NCI-H2171 treated with DMSO at 0.1 percent for 48 hours (cell line): Measurements from ENCODE around the gene PLXNA4.
"Not testable (repeated sequence)": the region's sequence is repeated elsewhere in the genome, so short reads cannot be mapped to it uniquely, and the experiment has no call there.

ENCODE experiments used
- DNase-seq: peaks from one replicate; lab custom pipeline; 2025; lab: John Stamatoyannopoulos, UW

The PLXNA4 gene

GRCh38 chr7:132416395-132416794 is 159.9 kb downstream of the PLXNA4 start:
- no peak for DNase-seq

DNA sequence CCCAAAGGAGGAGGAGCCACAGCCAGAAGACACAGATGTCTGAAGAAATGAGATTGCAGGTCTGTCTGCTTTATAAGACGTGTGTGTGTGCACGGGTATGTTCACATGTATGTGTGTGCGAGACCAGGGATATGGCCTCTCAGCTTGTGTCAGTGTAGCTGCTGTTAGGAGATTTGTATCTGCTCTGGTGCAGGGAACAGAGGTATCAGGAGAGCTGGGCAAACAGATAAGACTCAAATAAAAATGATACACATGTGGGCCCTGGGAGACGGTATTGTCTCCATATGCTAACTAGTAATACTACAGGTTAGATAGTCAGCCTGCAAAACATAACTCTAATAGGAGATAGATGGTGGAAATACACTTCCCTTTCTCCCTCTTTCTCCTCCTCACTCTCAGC is 161.0 kb downstream of the PLXNA4 start:
- no peak for DNase-seq

DNA sequence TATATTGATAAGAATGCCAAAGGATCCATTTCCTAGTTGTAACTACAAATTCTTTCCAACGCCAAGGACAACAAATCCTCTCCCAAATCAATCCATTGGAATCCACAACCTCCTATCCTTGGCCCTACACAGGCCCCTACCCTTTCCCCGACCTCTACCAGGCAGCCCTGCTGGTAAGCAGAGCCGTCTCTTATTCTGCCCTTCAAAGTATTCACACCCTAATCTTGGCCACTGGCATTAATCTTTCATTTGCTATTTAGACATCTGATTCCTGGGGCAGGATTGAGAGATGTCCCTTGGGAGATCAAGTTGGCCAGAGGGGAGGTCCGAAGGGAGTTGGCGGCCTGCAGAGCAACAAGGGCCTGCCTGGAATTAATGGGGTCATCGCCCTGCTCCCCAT is 161.4 kb downstream of the PLXNA4 start:
- DNase-seq: no peak

- DNase-seq: peak; percentile 91
These were observed 163.8 kb downstream of the PLXNA4 start for GRCh38 chr7:132412435-132412834.

GRCh38 chr7:132410861-132411541 is 165.3 kb downstream of the PLXNA4 start:
- peak; percentile 21 for DNase-seq

DNA sequence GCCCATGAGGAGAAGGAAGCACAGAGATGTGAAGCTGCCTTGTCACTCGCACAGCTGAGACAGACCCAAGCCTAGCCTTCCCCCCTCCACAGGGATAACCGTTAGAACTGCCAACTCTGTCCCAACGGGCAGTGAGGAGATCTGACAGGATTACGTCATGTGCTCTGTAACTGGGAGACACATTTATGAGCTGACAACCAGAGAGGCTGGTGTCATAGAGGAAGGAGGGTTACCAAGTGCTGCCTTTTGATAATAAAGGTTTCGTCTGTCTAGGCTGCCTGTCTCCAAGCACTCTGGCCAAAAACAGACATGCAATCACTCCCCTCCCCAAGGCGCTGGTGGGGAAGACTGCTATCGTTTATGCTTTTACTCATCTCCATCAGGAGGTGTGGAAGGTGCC is 165.9 kb downstream of the PLXNA4 start:
- DNase-seq: no peak

GRCh38 chr7:132407764-132408163 is 168.5 kb downstream of the PLXNA4 start:
- DNase-seq: no peak

GRCh38 chr7:132406039-132406438 is 170.2 kb downstream of the PLXNA4 start:
- DNase-seq: no peak

DNA sequence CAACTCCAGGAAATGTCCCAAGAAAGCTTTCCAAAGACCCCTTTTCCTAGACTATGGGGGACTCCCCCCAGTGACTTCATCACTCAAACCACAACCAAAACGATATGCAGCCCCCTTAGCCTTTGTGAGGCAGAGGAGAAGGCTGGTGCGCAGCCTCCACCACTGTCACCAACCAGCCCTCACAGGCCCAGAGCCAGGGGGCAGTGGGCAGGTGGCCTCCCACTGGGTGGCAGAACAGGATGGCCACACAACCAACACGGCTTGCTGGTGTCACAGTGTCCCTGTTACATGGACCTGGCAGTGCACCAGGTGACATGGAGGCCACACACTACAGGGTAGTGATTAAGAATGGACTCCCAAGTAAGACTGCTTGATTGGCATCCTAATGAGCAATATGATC is 172.0 kb downstream of the PLXNA4 start:
- no peak for DNase-seq

DNA sequence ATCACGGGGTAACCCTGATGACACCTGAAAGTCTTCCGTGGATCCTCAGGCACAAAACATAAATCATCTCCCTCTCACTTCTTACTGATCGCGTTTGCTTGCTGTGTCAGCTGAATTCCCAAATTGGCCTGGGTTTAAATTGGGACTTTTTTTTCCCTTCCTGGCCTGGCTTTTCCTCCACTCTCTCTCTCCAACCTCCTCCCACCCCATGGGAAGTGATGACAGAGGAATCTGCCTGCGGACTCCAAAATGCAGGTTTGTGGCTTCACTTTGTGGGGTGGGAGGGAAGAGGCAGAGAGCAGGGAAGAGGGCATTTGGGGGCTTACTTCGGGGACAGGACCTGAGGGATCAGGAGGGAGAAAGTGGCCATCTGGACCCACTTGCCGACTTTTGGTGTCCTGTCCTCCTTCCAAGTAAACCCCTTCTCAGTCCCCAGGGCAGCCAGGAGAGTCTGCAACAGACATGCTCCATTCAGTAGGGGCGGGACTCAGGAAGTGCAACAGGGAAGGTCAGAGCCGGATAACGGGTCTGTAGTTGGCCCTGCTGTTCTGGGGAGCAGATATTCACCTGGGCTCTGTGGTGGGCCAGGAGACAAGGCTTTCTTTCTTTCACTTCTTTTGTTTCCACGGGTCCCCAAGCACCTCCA is 172.7 kb downstream of the PLXNA4 start:
- DNase-seq: no peak

DNA sequence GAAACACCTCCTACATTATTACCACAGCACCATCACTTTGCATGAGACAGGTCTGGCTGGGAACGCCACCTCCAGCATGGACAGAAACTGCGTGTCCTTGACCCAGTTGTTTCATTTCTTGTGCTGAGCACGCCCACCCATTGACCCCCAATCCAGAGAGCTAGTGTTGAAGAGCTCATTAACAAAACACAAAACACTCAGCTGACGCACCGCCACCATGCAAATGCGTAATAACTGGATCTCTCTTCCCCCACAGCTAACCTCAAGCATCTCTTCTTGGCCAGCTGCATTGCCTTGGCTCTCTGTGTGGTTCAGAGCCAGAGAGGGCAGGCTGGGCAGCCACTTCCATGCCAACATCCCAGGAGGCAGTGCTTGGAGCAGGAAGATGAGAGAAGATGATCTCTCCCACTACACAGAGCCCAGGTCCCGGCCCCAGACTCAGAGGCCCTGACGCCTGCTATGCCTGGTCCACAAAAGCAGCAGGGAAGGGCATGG is 173.5 kb downstream of the PLXNA4 start:
- no peak for DNase-seq

GRCh38 chr7:132402096-132402495 is 174.2 kb downstream of the PLXNA4 start:
- DNase-seq: peak; percentile 36

GRCh38 chr7:132400561-132401142 is 175.6 kb downstream of the PLXNA4 start:
- no peak for DNase-seq

DNA sequence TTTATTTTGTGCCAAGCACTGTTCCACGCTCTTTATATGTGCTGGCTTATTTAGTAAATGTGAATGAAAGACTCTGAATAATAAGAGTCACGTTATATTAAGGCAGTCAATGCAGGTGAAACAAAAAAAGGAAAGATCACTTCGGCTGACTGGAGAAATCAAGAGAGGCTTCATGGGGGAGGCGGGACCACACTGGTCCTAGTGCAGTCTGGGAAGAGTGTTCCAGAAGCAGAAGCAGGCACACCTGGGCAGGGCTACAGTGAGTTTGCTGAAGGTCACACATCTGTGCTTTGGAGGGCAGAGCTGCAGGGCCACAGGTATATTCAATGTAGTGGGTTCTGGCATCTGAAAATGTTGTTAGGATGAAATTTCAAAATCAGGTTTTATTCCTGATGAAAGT is 176.9 kb downstream of the PLXNA4 start:
- no peak for DNase-seq

DNA sequence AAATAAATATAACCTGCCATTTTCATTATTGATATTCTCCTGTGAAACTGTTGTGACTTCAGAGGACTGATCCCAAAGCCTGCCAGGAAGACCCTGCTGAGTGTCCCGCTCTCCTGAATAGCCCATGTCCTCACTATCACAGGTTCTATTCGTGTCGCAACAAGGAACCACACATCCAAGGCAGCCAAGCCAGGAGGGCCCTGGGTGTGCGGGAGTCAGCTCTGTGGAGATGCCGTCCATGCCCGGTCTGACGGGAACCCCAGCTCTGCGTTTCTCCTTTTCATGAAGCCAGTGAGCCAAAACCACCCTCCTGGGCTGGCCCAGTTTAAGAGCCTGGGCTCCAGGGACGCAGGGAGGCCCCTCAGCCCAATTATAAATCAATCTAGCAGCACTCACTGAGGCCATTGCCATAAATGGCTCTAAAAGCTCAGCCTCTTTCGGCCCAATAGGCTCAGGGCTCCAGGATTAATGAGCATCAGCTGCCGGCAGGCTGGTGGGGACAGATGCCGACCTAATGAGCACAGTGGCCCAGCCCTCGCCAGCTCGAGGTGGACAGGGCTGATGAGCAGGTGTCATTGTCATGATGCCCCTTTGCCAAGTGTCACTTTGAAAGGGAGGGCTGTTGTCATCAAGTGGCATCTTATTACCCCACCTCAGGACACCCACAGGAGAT is 177.9 kb downstream of the PLXNA4 start:
- DNase-seq: no peak

DNA sequence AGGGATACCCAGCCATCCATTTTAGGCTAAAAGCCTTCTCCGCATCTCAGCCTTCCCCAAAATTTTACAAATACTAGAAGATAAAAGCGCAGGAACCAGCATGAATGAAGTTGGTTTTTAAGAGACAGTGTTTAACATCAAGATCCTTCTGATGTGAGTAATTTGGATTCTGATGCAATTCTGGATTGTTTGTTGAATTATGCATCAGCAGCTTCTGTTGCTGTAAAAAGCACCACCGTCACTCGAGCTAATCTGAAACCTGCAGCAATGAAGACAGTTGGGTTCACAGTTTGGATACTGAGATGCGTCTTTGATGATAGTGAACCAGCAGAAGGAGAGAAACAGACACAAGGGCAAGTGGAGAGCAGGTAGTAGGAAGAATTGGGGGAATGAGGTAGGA is 179.2 kb downstream of the PLXNA4 start:
- no peak for DNase-seq

DNA sequence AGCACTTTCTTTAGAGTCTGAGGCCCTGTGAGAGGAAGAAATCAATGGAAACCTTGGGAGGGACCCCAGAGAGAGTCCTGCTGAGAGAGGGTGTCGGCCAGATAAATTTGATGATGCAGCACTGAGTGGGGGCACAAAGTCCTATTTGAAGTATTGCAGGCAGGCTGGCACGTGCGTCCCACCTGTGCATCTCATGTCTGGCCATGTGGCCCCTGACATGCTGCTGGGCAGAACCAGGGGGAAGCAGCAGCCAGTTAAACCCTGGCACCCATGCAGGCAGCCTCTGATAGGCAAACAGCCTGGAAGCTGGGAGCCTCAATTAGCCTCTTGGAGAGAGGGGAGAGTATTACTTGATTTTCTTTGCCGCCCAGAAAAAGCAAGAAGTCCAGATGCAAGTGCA is 180.9 kb downstream of the PLXNA4 start:
- no peak for DNase-seq

DNA sequence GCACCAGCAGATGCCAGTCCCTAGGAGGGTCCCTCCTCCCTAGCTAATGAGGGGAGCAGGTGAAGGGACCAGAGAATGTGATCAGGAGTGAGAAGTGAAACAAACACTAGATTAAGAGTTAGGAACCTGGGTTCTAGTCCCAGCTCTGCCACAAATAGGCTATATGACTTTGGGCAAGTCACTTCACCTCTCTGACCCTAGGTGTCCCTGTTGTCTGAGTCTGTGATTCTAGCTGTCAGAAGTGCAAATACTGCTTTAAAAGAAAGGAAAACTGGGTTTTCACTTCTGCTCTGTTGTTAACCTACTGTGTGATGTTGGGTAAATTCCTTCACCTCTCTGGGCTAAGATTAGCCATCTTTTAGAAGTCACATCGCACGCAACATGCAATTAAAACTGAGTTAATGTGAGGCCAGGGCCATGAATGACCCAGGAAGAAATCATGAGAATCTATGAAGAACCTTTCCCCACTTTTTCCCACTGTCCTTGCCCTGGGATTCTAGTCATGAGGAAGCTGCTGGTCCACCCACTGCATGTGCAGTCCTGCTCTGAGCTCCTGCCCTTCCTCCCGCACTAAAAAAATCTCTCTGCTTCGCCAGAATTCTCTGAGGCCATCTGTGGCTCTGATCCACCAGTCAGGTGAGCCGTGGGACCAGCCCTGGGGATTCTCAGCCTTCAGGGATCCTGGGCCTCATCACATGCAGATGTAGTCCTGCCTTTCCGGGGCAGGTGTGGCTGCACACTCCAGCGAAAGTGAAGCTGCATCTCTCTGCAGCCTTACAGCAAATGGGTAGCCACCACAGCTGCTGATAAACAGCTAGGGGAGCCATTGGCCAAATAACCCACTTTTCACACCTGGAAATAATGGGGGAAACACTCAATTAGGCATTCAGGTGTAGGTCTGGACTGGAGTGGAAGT is 181.7 kb downstream of the PLXNA4 start:
- peak; percentile 91 for DNase-seq

- DNase-seq: peak; percentile 99
These were observed 182.4 kb downstream of the PLXNA4 start for GRCh38 chr7:132393789-132394261.

GRCh38 chr7:132392713-132393112 is 183.6 kb downstream of the PLXNA4 start:
- no peak for DNase-seq

GRCh38 chr7:132390705-132391104 is 185.6 kb downstream of the PLXNA4 start:
- no peak for DNase-seq

GRCh38 chr7:132390049-132390448 is 186.2 kb downstream of the PLXNA4 start:
- DNase-seq: not testable (repeated sequence)
